Endothelial cell of umbilical vein (primary cell): ENCODE data around the gene NR6A1.

Source experiments
- CTCF ChIP-seq, 2 donors: IDR thresholded peaks; 1 replicate in 1 of 2; 2 replicates in 1 of 2; pipeline ENCODE4 v1.5.1; 2011; ENCODE audit warnings: low read length in 2 of 2, mild to moderate bottlenecking in 2 of 2, moderate library complexity in 2 of 2, control low read depth in 1 of 2, inconsistent platforms in 1 of 2, low read depth in 1 of 2; ENCODE audit not compliant: insufficient read depth in 1 of 2; ENCODE audit errors: extremely low read depth in 1 of 2
- POLR2A ChIP-seq: IDR thresholded peaks from 2 replicates; pipeline ENCODE4 v1.6.1; 2012; ENCODE audit warnings: low read depth, mild to moderate bottlenecking, control low read depth, low read length

GRCh38 chr9:124618476-124618875 lies 152.6 kb downstream of the NR6A1 start:
- TF ChIP-seq POLR2A (no peak), CTCF (IDR thresholded peaks at IDR 0.05; ENCODE audit: extremely low read depth in 1 of 2, insufficient read depth in 1 of 2, low read depth in 1 of 2, low read length in 2 of 2) (no peak)
